Keratinocyte (primary cell): ENCODE measurements around the gene TGFB1I1. TPM values are rescaled to one million over a fixed set of nuclear protein-coding genes. Genes with fewer than 3 reads are reported as not detected.

Experiments
- DNase-seq: peaks from one replicate; pipeline ENCODE4 v3.0.0-alpha.2; 2011; ENCODE audit warnings: low read depth, missing footprints, low spot score
- FAIRE-seq: peaks from 2 replicates; lab custom pipeline; 2011; peaks lifted over from hg19 to GRCh38; lab: Jason Lieb, UNC
- H2AFZ ChIP-seq: 2 replicates; pipeline ENCODE4 v1.6.0; 2012; ENCODE audit warnings: low read length, control low read depth, inconsistent platforms; ENCODE audit not compliant: control insufficient read depth
- H3K27ac ChIP-seq: 2 replicates; pipeline ENCODE4 v1.5.1; 2011; ENCODE audit warnings: low read length; ENCODE audit not compliant: control insufficient read depth, insufficient read depth
- H3K27me3 ChIP-seq: 3 replicates; pipeline ENCODE4 v1.6.0; 2011; ENCODE audit warnings: low read length; ENCODE audit not compliant: control insufficient read depth, insufficient read depth; ENCODE audit errors: extremely low read depth
- H3K36me3 ChIP-seq, 2 experiments: 2 replicates in 1 of 2; 3 replicates in 1 of 2; pipeline ENCODE4 v1.5.1; 2011; ENCODE audit warnings: low read length in 2 of 2, mild to moderate bottlenecking in 1 of 2; ENCODE audit not compliant: control insufficient read depth in 2 of 2, insufficient read depth in 2 of 2; ENCODE audit errors: extremely low read depth in 1 of 2
- H3K4me1 ChIP-seq: 3 replicates; pipeline ENCODE4 v1.5.1; 2011; ENCODE audit warnings: low read length; ENCODE audit not compliant: control insufficient read depth, insufficient read depth; ENCODE audit errors: extremely low read depth
- H3K4me2 ChIP-seq: 3 replicates; pipeline ENCODE4 v1.6.0; 2011; ENCODE audit warnings: low read depth, low read length; ENCODE audit not compliant: control insufficient read depth, insufficient read depth; ENCODE audit errors: extremely low read depth
- H3K4me3 ChIP-seq, 3 experiments: fragments of 200-600 bp in 1 of 3; sonication (generic) in 1 of 3; 2 replicates in 2 of 3; 3 replicates in 1 of 3; pipeline ENCODE4 v1.5.1; 2011 to 2016; ENCODE audit warnings: low read length in 3 of 3, mild to moderate bottlenecking in 3 of 3, control low read depth in 2 of 3, inconsistent platforms in 1 of 3, low read depth in 1 of 3, mixed read lengths in 1 of 3, mixed run types in 1 of 3, moderate library complexity in 1 of 3; ENCODE audit not compliant: control insufficient read depth in 2 of 3, insufficient read depth in 2 of 3; ENCODE audit errors: extremely low read depth in 1 of 3
- H3K79me2 ChIP-seq: 2 replicates; pipeline ENCODE4 v1.6.0; 2012; ENCODE audit warnings: low read length; ENCODE audit not compliant: control insufficient read depth, insufficient read depth
- H3K9ac ChIP-seq: 3 replicates; pipeline ENCODE4 v1.6.0; 2011; ENCODE audit warnings: low read length; ENCODE audit not compliant: control insufficient read depth, insufficient read depth; ENCODE audit errors: extremely low read depth
- H3K9me1 ChIP-seq: 3 replicates; pipeline ENCODE4 v1.6.0; 2011; ENCODE audit warnings: low read length; ENCODE audit not compliant: control insufficient read depth, insufficient read depth; ENCODE audit errors: extremely low read depth
- H3K9me3 ChIP-seq: 2 replicates; pipeline ENCODE4 v1.5.1; 2012; ENCODE audit warnings: low read depth, low read length; ENCODE audit not compliant: control insufficient read depth
- H4K20me1 ChIP-seq: 3 replicates; pipeline ENCODE4 v1.6.0; 2011; ENCODE audit warnings: low read length; ENCODE audit not compliant: control insufficient read depth, insufficient read depth; ENCODE audit errors: extremely low read depth
- EZH2 ChIP-seq: IDR thresholded peaks from one replicate; pipeline ENCODE4 v1.6.1; 2012; ENCODE audit warnings: inconsistent platforms, mild to moderate bottlenecking, low read length, moderate library complexity
- dilution Hi-C: fragments of 300-500 bp; cut with MboI; formaldehyde crosslinking; loops from one replicate; pipeline ENCODE4 v1.7.0; 2020; ENCODE audit warnings: low sequenced_read_pairs; ENCODE audit not compliant: extremely low pct_ligation_motif_present
- polyA minus RNA-seq, 3 experiments: library from RNA; depleted of rRNA, polyadenylated mRNA; stranded (reverse); fragments of >200 nt; gene quantifications; 1 replicate in 1 of 3; 2 replicates in 1 of 3; 3 replicates in 1 of 3; pipeline ENCODE4 v1.2.3, GENCODE V29; 2011
- polyA plus RNA-seq, 5 experiments: library from polyadenylated mRNA; depleted of rRNA in 3 of 5; stranded (reverse) in 3 of 5; stranded (forward) in 1 of 5; unstranded in 1 of 5; fragments of >200 nt; gene quantifications; 1 replicate in 1 of 5; 2 replicates in 3 of 5; 3 replicates in 1 of 5; pipeline versions ENCODE4 v1.2.1 to v1.2.3, GENCODE V29; 2011 to 2012; ENCODE audit warnings: missing spikeins in 2 of 5, low read depth in 1 of 5, low replicate concordance in 1 of 5
- TF ChIP-seq, protein P1 (sequence below), 3 experiments: IDR thresholded peaks in 1 of 3; conservative IDR thresholded peaks in 1 of 3; optimal IDR thresholded peaks in 1 of 3; 2 replicates in 2 of 3; 3 replicates in 1 of 3; pipeline versions ENCODE3 to v1.5.1; 2011; ENCODE audit warnings: low read length in 3 of 3, mild to moderate bottlenecking in 3 of 3, moderate library complexity in 2 of 3, control low read depth in 1 of 3, inconsistent platforms in 1 of 3; ENCODE audit not compliant: insufficient read depth in 2 of 3; ENCODE audit errors: extremely low read depth in 1 of 3

TGFB1I1 gene
- polyA plus RNA-seq: 3.7 to 14.0 TPM (median 5.5 TPM) in 3 replicates
- 1.1 TPM for polyA plus RNA-seq (2011; ENCODE audit: low read depth)
- polyA plus RNA-seq (2011; cell fraction: cytosol; rRNA removed): 9.0 and 12.1 TPM in 2 replicates
- polyA plus RNA-seq (2011; cell fraction: nucleus; rRNA removed): 11.4 and 14.5 TPM in 2 replicates
- 4.3 and 20.4 TPM in 2 replicates for polyA plus RNA-seq (2012; ENCODE audit: low replicate concordance)
- polyA minus RNA-seq: 4.4 to 17.5 TPM (median 5.2 TPM) in 3 replicates
- polyA minus RNA-seq (2011; cell fraction: cytosol; rRNA and poly(A)+ RNA removed): 17.8 TPM
- 2.8 and 5.0 TPM in 2 replicates for polyA minus RNA-seq (2011; cell fraction: nucleus; rRNA and poly(A)+ RNA removed)

DNA sequence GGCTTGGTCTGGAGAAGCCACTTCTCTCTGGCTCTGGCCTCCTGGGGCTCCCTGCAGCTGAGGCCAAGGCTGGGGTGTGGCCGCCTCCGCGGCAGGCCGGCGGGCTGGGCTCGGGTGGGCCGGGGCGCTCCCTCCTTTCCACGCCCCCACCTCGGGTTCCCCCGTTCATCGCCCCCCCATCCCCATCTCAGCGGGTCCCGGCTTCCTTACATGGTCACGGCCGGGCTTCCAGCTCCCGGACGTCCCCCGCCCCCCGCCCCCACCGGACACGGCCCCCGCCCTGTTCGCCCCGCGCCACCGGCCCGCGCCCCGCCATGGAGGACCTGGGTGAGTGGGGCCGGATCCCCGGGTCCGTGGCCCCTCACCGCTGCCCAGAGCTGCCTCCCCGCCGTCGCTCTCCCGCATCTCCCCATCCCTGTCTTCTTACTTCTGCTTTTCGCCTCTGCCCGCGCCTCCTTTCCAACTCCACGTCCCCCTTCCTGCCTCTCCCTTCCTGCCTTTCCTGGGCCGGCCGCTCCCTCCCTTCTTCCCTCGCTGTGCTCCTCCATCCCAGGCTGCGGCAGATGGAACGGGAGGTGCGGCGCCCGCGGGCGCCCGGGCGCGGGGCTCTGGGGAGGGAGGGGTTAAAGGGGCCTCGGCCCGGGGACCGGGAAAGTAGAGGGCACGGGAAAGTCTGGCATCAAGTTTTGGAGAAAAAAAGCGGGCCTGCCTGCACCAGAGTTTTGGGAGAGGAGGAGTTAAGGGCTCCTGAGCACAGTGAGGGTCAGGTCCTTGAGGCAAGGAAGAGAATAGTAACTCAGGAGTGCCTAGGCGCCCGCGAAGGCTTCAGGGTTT is at the start of gene TGFB1I1:
TGFB1I1 (plus strand) TSS at position 278 of the 834 bp plus-strand sequence; CDS start at position 315, 37 bp downstream.
- peak within 1 kb of the TSS; percentile 84 for H3K4me2 ChIP-seq
- dilution Hi-C loops: no loop called here
- TF ChIP-seq, protein P1, sequence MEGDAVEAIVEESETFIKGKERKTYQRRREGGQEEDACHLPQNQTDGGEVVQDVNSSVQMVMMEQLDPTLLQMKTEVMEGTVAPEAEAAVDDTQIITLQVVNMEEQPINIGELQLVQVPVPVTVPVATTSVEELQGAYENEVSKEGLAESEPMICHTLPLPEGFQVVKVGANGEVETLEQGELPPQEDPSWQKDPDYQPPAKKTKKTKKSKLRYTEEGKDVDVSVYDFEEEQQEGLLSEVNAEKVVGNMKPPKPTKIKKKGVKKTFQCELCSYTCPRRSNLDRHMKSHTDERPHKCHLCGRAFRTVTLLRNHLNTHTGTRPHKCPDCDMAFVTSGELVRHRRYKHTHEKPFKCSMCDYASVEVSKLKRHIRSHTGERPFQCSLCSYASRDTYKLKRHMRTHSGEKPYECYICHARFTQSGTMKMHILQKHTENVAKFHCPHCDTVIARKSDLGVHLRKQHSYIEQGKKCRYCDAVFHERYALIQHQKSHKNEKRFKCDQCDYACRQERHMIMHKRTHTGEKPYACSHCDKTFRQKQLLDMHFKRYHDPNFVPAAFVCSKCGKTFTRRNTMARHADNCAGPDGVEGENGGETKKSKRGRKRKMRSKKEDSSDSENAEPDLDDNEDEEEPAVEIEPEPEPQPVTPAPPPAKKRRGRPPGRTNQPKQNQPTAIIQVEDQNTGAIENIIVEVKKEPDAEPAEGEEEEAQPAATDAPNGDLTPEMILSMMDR (optimal IDR thresholded peaks at IDR 0.05 in 1 of 3, IDR thresholded peaks at IDR 0.05 in 1 of 3, conservative IDR thresholded peaks at IDR 0.05 in 1 of 3; ENCODE audit: extremely low read depth in 1 of 3, insufficient read depth in 2 of 3, low read length in 3 of 3): no peak
- no peak for TF ChIP-seq EZH2
- no peaks in the 10 kb centered on the region for H3K9me1 ChIP-seq
- FAIRE-seq: no peak
- peak within 1 kb of the TSS; percentile 52 to 73 (median 65) for H3K4me3 ChIP-seq
- H3K27ac ChIP-seq: no peak within 1 kb of the TSS
- no peaks in the 10 kb centered on the region for H4K20me1 ChIP-seq
- H3K27me3 ChIP-seq: no peaks in the 10 kb centered on the region
- no peaks in the 10 kb centered on the region for H3K79me2 ChIP-seq
- H3K36me3 ChIP-seq: peaks cover 0 to 6% of the 10 kb centered on the region in 2 experiments
- DNase-seq: no peak
- peak within 1 kb of the TSS; percentile 85 for H2AFZ ChIP-seq
- peaks cover 5% of the 10 kb centered on the region for H3K4me1 ChIP-seq
- H3K9me3 ChIP-seq: no peaks in the 10 kb centered on the region
- H3K9ac ChIP-seq: peak within 1 kb of the TSS; percentile 74

DNA sequence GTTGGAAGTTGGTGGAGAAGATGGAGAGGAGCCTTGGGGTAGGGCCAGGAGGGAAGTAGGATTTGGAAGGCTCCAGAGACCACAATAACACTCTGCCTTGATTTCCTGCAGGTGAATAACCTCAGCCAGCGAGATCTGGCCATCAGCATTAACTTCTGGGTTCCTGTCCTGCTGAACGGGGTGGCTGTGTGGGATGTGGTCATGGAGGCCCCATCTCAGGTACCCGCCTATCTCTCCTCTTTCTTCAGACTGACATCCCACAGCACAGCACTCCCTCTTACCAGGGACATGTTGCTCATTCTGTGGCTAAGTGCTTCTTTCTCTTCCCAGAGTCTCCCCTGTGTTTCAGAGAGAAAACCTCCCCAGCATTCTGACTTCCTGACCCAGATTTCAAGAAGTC is 48.7 kb upstream of the TGFB1I1 start:
- TF ChIP-seq, protein P1 (optimal IDR thresholded peaks at IDR 0.05 in 1 of 3, IDR thresholded peaks at IDR 0.05 in 1 of 3, conservative IDR thresholded peaks at IDR 0.05 in 1 of 3; ENCODE audit: extremely low read depth in 1 of 3, insufficient read depth in 2 of 3, low read length in 3 of 3): no peak
- TF ChIP-seq EZH2: no peak
- Histone ChIP-seq H3K9me3 (no peaks in the 10 kb centered on the region), H3K4me2 (no peak overlapping the region), H4K20me1 (no peaks in the 10 kb centered on the region), H3K27me3 (peaks cover 2% of the 10 kb centered on the region), H3K36me3 (no peaks in the 10 kb centered on the region), H3K27ac (no peak overlapping the region), H3K4me3 (no peak overlapping the region), H3K4me1 (peaks cover 4% of the 10 kb centered on the region), H3K79me2 (no peaks in the 10 kb centered on the region), H3K9me1 (no peaks in the 10 kb centered on the region), H3K9ac (no peak overlapping the region), H2AFZ (no peak overlapping the region)
- DNase-seq (no peak), FAIRE-seq (no peak)
- dilution Hi-C loops: no loop called here
